ENCODE measurements around the gene KRTAP1-1. TPM values are rescaled to one million over a fixed set of nuclear protein-coding genes. Genes with fewer than 3 reads are reported as not detected.

The KRTAP1-1 gene
- polyA plus RNA-seq, 1 donor, result not detected

DNA sequence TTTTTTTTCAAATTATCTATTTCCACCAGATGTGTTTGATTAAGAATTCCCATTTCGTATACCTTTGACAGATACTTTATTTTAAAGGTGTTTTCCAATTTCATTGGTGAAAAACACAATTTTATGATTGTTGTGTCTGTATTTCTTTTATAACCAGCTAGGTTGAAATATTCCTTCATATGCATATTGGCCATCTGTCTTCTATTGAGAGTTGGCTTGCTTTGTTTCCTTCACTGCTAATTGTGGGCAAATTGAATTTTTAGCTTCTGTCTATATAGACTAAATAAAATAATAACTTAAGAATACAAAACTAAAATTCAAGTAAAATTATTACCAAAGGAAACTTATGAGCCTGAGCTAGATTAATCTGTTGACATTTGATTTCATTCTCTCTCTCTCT lies 46.1 kb downstream of the KRTAP1-1 start:
- Histone ChIP-seq H3K27ac (ENCODE audit: low read length) (no peak overlapping the region), H3K36me3 (ENCODE audit: control insufficient read depth, insufficient read depth, low read length) (no peaks in the 10 kb centered on the region), H3K27me3 (ENCODE audit: control insufficient read depth, insufficient read depth, low read length) (peaks cover 5% of the 10 kb centered on the region), H3K9me3 (ENCODE audit: control insufficient read depth, low read depth, low read length) (no peaks in the 10 kb centered on the region), H3K4me3 (ENCODE audit: low read length) (no peak overlapping the region), H3K4me1 (ENCODE audit: control insufficient read depth, insufficient read depth, low read length) (no peaks in the 10 kb centered on the region)
- no peak for DNase-seq
- WGBS (ENCODE audit: insufficient coverage, low lambda C conversion rate), result no CpG with 5 or more reads among the region's 1 CpG

DNA sequence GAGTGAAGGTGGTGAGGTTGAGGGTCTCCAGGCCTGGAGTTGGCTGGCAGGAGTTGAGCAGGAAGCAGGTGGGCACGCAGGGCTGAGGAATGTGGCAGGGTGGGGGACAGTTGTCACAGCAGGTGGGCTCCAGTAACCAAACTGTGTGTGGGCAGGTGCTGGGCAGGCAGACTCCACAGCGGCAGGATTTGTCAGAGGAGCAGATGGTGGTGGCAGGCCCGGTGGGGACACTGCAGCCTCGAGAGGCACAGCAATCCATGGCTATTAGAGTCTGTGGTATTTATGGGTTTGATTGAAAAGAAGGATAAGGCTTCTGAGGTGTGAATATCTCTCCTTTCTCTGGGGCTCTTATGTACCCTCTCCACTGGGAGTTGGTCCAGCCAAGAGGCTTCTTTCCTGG lies 47.4 kb downstream of the KRTAP1-1 start, which contains the start of gene KRTAP3-3:
Gene KRTAP3-3 (minus strand): TSS at position 326 of the 400 bp plus-strand sequence. CDS start 67 bp downstream, at position 259.
- Histone ChIP-seq H3K4me3 (ENCODE audit: low read length) (no peak within 1 kb of the TSS), H3K36me3 (ENCODE audit: control insufficient read depth, insufficient read depth, low read length) (no peaks in the 10 kb centered on the region), H3K27me3 (ENCODE audit: control insufficient read depth, insufficient read depth, low read length) (peaks cover 5% of the 10 kb centered on the region), H3K9me3 (ENCODE audit: control insufficient read depth, low read depth, low read length) (no peaks in the 10 kb centered on the region), H3K27ac (ENCODE audit: low read length) (no peak within 1 kb of the TSS), H3K4me1 (ENCODE audit: control insufficient read depth, insufficient read depth, low read length) (no peaks in the 10 kb centered on the region)
- no CpG with 5 or more reads among the region's 4 CpGs for WGBS (ENCODE audit: insufficient coverage, low lambda C conversion rate)
- no peak for DNase-seq

DNA sequence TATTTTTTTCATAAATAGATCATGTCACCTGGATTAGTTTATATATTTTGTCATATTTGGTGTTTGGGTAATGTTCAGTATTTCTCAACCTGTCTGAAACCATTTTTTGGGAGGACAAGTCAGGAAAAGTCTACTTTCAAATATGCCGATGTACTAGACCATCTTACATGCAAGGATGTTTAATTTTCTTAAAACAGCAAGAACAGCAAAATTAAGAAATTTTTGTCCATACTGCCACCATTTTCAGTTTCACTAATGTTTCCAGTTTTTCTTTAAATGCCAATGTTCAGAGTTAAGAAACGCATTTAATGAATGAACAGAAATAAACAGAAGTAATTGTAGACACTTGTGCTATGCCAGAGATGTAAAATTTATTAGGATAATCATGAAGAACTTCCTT lies 48.2 kb downstream of the KRTAP1-1 start:
- no peak for DNase-seq
- H3K9me3 ChIP-seq (ENCODE audit: control insufficient read depth, low read depth, low read length), result no peaks in the 10 kb centered on the region
- H3K4me3 ChIP-seq (ENCODE audit: low read length), result no peak overlapping the region
- H3K36me3 ChIP-seq (ENCODE audit: control insufficient read depth, insufficient read depth, low read length), result no peaks in the 10 kb centered on the region
- H3K27me3 ChIP-seq (ENCODE audit: control insufficient read depth, insufficient read depth, low read length), result peaks cover 5% of the 10 kb centered on the region
- 94% methylated on average over 2 of the region's 2 CpGs for WGBS (ENCODE audit: insufficient coverage, low lambda C conversion rate)
- H3K27ac ChIP-seq (ENCODE audit: low read length), result no peak overlapping the region
- no peaks in the 10 kb centered on the region for H3K4me1 ChIP-seq (ENCODE audit: control insufficient read depth, insufficient read depth, low read length)

DNA sequence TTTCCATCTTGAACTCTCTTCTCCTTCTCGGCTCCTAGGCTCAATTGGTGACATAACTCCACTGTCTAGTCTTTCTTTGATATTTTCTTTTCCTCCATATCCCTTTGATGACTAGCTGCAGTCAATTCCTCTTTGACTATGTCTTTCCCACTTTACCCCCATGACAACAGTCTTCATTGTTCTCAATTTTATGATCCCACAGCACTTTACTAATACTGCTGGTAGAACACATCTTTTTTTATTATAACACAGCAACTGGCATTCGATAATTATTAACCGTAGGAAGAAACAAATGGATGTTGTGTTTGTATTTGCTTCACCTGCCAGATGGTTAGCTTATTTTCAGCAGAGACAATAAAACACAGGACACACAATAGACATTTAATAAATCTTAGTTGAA lies 48.6 kb downstream of the KRTAP1-1 start:
- Histone ChIP-seq H3K9me3 (ENCODE audit: control insufficient read depth, low read depth, low read length) (no peaks in the 10 kb centered on the region), H3K4me3 (ENCODE audit: low read length) (no peak overlapping the region), H3K36me3 (ENCODE audit: control insufficient read depth, insufficient read depth, low read length) (no peaks in the 10 kb centered on the region), H3K4me1 (ENCODE audit: control insufficient read depth, insufficient read depth, low read length) (no peaks in the 10 kb centered on the region), H3K27ac (ENCODE audit: low read length) (no peak overlapping the region), H3K27me3 (ENCODE audit: control insufficient read depth, insufficient read depth, low read length) (peaks cover 4% of the 10 kb centered on the region)
- DNase-seq, result peak in 1 of 2 donors; percentile 6
- 92% methylated on average over 1 of the region's 3 CpGs for WGBS (ENCODE audit: insufficient coverage, low lambda C conversion rate)

Other genes with a start within 250 kb of the KRTAP1-1 start
- gene KRT28, start 241.5 kb downstream of the KRTAP1-1 start, polyA plus RNA-seq, result not detected
- gene KRT10, start 218.8 kb downstream of the KRTAP1-1 start, polyA plus RNA-seq, result 40.7 TPM
- gene KRT12, start 174.2 kb downstream of the KRTAP1-1 start, polyA plus RNA-seq, result 0.16 TPM
- gene KRT20, start 156.2 kb downstream of the KRTAP1-1 start, polyA plus RNA-seq, result 31.7 TPM
- gene KRT23, start 103.8 kb downstream of the KRTAP1-1 start, polyA plus RNA-seq, result 0.18 TPM
- not detected for gene KRT39, start 74.5 kb downstream of the KRTAP1-1 start, polyA plus RNA-seq
- gene KRT40, start 57.1 kb downstream of the KRTAP1-1 start, polyA plus RNA-seq, result 0.07 TPM
- not detected for gene KRTAP3-3, start 47.3 kb downstream of the KRTAP1-1 start, polyA plus RNA-seq
- gene KRTAP3-2, start 41.5 kb downstream of the KRTAP1-1 start, polyA plus RNA-seq, result not detected
- not detected for gene KRTAP3-1, start 32.3 kb downstream of the KRTAP1-1 start, polyA plus RNA-seq
- not detected for gene KRTAP1-5, start 14.2 kb downstream of the KRTAP1-1 start, polyA plus RNA-seq
- not detected for gene KRTAP1-4, start 11.3 kb downstream of the KRTAP1-1 start, polyA plus RNA-seq
- not detected for gene KRTAP1-3, start 6.6 kb downstream of the KRTAP1-1 start, polyA plus RNA-seq
- gene KRTAP2-1, start 5.9 kb upstream of the KRTAP1-1 start, polyA plus RNA-seq, result not detected
- gene KRTAP2-2, start 13.8 kb upstream of the KRTAP1-1 start, polyA plus RNA-seq, result not detected
- not detected for gene KRTAP2-3, start 18.7 kb upstream of the KRTAP1-1 start, polyA plus RNA-seq
- gene KRTAP2-4, start 24.4 kb upstream of the KRTAP1-1 start, polyA plus RNA-seq, result not detected
- not detected for gene KRTAP4-7, start 42.7 kb upstream of the KRTAP1-1 start, polyA plus RNA-seq
- gene KRTAP4-8, start 56.7 kb upstream of the KRTAP1-1 start, polyA plus RNA-seq, result not detected
- gene KRTAP4-16, start 60.8 kb upstream of the KRTAP1-1 start, polyA plus RNA-seq, result not detected
- gene KRTAP4-9, start 63.9 kb upstream of the KRTAP1-1 start, polyA plus RNA-seq, result not detected
- not detected for gene KRTAP4-11, start 76.9 kb upstream of the KRTAP1-1 start, polyA plus RNA-seq
- gene KRTAP4-12, start 82.7 kb upstream of the KRTAP1-1 start, polyA plus RNA-seq, result not detected
- not detected for gene KRTAP4-6, start 99.1 kb upstream of the KRTAP1-1 start, polyA plus RNA-seq
- gene KRTAP4-5, start 108.4 kb upstream of the KRTAP1-1 start, polyA plus RNA-seq, result not detected
- gene KRTAP4-4, start 119.3 kb upstream of the KRTAP1-1 start, polyA plus RNA-seq, result not detected
- gene KRTAP4-3, start 126.8 kb upstream of the KRTAP1-1 start, polyA plus RNA-seq, result not detected
- gene KRTAP4-2, start 136.8 kb upstream of the KRTAP1-1 start, polyA plus RNA-seq, result not detected
- not detected for gene KRTAP4-1, start 143.5 kb upstream of the KRTAP1-1 start, polyA plus RNA-seq
- gene KRTAP9-1, start 148.4 kb upstream of the KRTAP1-1 start, polyA plus RNA-seq, result not detected
- not detected for gene KRTAP9-2, start 185.2 kb upstream of the KRTAP1-1 start, polyA plus RNA-seq
- gene KRTAP9-3, start 191.0 kb upstream of the KRTAP1-1 start, polyA plus RNA-seq, result not detected
- gene KRTAP9-8, start 196.5 kb upstream of the KRTAP1-1 start, polyA plus RNA-seq, result not detected
- gene KRTAP9-4, start 208.2 kb upstream of the KRTAP1-1 start, polyA plus RNA-seq, result not detected
- not detected for gene KRTAP9-9, start 213.9 kb upstream of the KRTAP1-1 start, polyA plus RNA-seq
- not detected for gene KRTAP9-6, start 223.9 kb upstream of the KRTAP1-1 start, polyA plus RNA-seq
- not detected for gene KRTAP9-7, start 234.2 kb upstream of the KRTAP1-1 start, polyA plus RNA-seq